GM12801 (cell line): Measurements from ENCODE around the gene FUOM.

ENCODE experiments used
- CTCF ChIP-seq: IDR thresholded peaks from one replicate; pipeline ENCODE4 v1.5.1; 2011; ENCODE audit warnings: control low read depth; ENCODE audit not compliant: insufficient read length; ENCODE audit errors: extremely low read depth

The FUOM gene

GRCh38 chr10:133310399-133310755 lies 47.4 kb downstream of the FUOM start:
- no peak for TF ChIP-seq CTCF

- no peak for TF ChIP-seq CTCF
Observed at GRCh38 chr10:133309720-133310398, 48.0 kb downstream of the FUOM start.

GRCh38 chr10:133309100-133309719 lies 48.6 kb downstream of the FUOM start:
- TF ChIP-seq CTCF, result no peak

GRCh38 chr10:133308421-133309099 lies 49.3 kb downstream of the FUOM start, which contains the start of the genes TUBGCP2 and ZNF511:
Gene TUBGCP2 (minus strand): TSS chr10:133308872. CDS start chr10:133302941, 5,931 bp downstream.
Gene ZNF511 (plus strand): TSS chr10:133308914. CDS start chr10:133308944, 30 bp downstream.
- TF ChIP-seq CTCF, result no peak

- TF ChIP-seq CTCF, result peak; percentile 54
Observed at GRCh38 chr10:133307776-133308420, 49.9 kb downstream of the FUOM start.

- TF ChIP-seq CTCF, result no peak
Observed at GRCh38 chr10:133306941-133307379, 50.9 kb downstream of the FUOM start.

- no peak for TF ChIP-seq CTCF
Observed at GRCh38 chr10:133306097-133306476, 51.7 kb downstream of the FUOM start.
